Mesothelial cell of epicardium (in vitro differentiated cells): ENCODE results near the gene APLP1. TPM values are rescaled to one million over a fixed set of nuclear protein-coding genes. Genes with fewer than 3 reads are reported as not detected.
"Not testable (repeated sequence)": the region's sequence is repeated elsewhere in the genome, so short reads cannot be mapped to it uniquely, and the experiment has no call there.

ENCODE experiments used
- DNase-seq, 2 experiments: peaks; one replicate each; pipeline ENCODE4 v3.0.0; 2021; ENCODE audit warnings: low spot score in 2 of 2; ENCODE audit not compliant: unreplicated experiment in 2 of 2
- H3K27ac Mint-ChIP-seq: 2 replicates; pipeline ENCODE4 v1.8.0; 2021; ENCODE audit warnings: mixed read lengths
- H3K27me3 Mint-ChIP-seq: 2 replicates; pipeline ENCODE4 v1.8.0; 2021; ENCODE audit warnings: low read depth, mixed read lengths
- H3K36me3 Mint-ChIP-seq: 2 replicates; pipeline ENCODE4 v1.8.0; 2021; ENCODE audit warnings: mixed read lengths
- H3K4me1 Mint-ChIP-seq: 2 replicates; pipeline ENCODE4 v1.8.0; 2021; ENCODE audit warnings: mixed read lengths
- H3K4me3 Mint-ChIP-seq: 2 replicates; pipeline ENCODE4 v1.8.0; 2021; ENCODE audit warnings: mild to moderate bottlenecking, moderate library complexity, mixed read lengths
- H3K9me3 Mint-ChIP-seq: 2 replicates; pipeline ENCODE4 v1.8.0; 2021; ENCODE audit warnings: mixed read lengths
- total RNA-seq: library from RNA; stranded (reverse); gene quantifications from 3 replicates; pipeline ENCODE4 v1.2.1, GENCODE V29; 2021
- TF ChIP-seq, protein P1 (sequence below): fragments of 200-600 bp; sonication (generic); IDR thresholded peaks from one replicate; pipeline ENCODE4 v1.5.0; 2021; ENCODE audit warnings: antibody characterized with exemption; ENCODE audit not compliant: unreplicated experiment

The APLP1 gene
- total RNA-seq, 1 donor from 2014 or later, result 137 TPM

DNA sequence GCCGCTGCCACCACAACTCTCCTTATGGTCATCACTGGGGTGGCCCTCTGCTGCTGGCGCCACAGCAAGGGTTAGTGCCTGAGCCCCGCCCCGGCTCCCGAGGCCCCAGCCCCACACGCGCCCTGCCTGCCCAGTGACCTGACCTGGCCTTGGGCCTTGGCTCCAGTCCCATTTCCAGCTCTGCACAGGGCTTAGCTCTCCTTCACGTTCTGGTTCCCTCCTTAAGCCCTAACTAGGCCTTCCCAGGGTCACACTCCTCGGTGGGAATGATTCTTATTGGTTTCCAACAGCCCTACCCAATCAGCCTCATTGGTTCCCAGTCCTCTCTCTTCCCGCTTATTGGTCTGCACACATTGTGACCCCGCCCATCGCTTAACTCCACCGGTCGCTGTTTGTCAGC lies 5.8 kb upstream of the APLP1 start:
- no peak for DNase-seq
- no peaks in the 10 kb centered on the region for H3K36me3 Mint-ChIP-seq
- peaks cover 95% of the 10 kb centered on the region for H3K27me3 Mint-ChIP-seq
- H3K4me1 Mint-ChIP-seq, result peaks cover 7% of the 10 kb centered on the region
- TF ChIP-seq, protein P1, sequence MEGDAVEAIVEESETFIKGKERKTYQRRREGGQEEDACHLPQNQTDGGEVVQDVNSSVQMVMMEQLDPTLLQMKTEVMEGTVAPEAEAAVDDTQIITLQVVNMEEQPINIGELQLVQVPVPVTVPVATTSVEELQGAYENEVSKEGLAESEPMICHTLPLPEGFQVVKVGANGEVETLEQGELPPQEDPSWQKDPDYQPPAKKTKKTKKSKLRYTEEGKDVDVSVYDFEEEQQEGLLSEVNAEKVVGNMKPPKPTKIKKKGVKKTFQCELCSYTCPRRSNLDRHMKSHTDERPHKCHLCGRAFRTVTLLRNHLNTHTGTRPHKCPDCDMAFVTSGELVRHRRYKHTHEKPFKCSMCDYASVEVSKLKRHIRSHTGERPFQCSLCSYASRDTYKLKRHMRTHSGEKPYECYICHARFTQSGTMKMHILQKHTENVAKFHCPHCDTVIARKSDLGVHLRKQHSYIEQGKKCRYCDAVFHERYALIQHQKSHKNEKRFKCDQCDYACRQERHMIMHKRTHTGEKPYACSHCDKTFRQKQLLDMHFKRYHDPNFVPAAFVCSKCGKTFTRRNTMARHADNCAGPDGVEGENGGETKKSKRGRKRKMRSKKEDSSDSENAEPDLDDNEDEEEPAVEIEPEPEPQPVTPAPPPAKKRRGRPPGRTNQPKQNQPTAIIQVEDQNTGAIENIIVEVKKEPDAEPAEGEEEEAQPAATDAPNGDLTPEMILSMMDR, result no peak
- H3K4me3 Mint-ChIP-seq, result no peak overlapping the region
- H3K9me3 Mint-ChIP-seq, result no peaks in the 10 kb centered on the region
- H3K27ac Mint-ChIP-seq, result no peak overlapping the region

DNA sequence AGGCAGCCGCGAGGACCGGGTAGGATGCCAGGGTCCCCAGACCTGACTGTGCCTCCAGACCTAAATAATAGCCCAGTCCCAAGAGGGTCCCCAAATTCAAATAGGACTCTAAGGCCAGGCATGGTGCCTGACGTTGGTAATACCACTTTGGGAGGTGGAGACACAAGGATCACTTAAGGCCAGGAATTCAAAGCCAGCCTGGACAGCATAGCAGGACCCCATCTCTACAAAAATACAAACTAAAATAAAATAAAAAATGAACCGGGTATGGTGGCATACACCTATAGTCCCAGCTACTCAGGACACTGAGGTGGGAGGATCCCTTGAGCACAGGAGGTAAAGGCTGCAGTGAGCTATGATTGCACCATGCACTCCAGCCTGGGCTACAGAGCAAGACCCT lies 5.4 kb upstream of the APLP1 start:
- Mint-ChIP-seq H3K4me1 (peaks cover 10% of the 10 kb centered on the region), H3K36me3 (no peaks in the 10 kb centered on the region), H3K27me3 (peaks cover 95% of the 10 kb centered on the region), H3K27ac (no peak overlapping the region), H3K4me3 (no peak overlapping the region), H3K9me3 (no peaks in the 10 kb centered on the region)
- DNase-seq, result no peak
- TF ChIP-seq, protein P1, result no peak

DNA sequence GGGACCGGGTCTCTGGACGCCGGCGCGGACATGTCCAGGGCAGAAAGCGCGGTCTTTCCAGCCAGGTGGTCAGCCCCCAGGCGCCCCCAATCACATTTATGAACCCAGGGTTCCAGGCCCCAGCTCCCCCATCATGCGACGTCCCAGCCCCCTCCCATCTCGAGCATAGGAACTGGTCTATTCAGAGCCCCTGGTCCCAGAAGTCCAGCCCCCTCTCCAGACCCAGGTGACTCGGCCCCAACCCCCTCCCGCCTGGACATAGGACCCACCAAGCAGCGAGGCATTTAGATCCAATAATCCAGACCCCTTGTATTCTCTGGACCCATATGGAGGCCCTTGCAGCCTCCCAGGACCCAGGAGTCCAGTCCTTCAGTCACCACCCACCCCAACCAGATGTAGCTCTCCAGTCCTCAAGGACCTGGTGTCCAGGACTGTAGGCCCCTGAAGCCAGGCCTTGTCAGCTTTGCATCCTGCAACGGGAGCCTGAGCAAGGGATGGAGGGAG lies 501 bp downstream of the APLP1 start:
- no peaks in the 10 kb centered on the region for H3K9me3 Mint-ChIP-seq
- peaks cover 59% of the 10 kb centered on the region for H3K27me3 Mint-ChIP-seq
- peak overlapping the region; percentile 78 for H3K4me3 Mint-ChIP-seq
- peak overlapping the region; percentile 77 for H3K27ac Mint-ChIP-seq
- TF ChIP-seq, protein P1, result no peak
- no peak for DNase-seq
- H3K4me1 Mint-ChIP-seq, result peaks cover 16% of the 10 kb centered on the region
- H3K36me3 Mint-ChIP-seq, result peaks cover 2% of the 10 kb centered on the region

DNA sequence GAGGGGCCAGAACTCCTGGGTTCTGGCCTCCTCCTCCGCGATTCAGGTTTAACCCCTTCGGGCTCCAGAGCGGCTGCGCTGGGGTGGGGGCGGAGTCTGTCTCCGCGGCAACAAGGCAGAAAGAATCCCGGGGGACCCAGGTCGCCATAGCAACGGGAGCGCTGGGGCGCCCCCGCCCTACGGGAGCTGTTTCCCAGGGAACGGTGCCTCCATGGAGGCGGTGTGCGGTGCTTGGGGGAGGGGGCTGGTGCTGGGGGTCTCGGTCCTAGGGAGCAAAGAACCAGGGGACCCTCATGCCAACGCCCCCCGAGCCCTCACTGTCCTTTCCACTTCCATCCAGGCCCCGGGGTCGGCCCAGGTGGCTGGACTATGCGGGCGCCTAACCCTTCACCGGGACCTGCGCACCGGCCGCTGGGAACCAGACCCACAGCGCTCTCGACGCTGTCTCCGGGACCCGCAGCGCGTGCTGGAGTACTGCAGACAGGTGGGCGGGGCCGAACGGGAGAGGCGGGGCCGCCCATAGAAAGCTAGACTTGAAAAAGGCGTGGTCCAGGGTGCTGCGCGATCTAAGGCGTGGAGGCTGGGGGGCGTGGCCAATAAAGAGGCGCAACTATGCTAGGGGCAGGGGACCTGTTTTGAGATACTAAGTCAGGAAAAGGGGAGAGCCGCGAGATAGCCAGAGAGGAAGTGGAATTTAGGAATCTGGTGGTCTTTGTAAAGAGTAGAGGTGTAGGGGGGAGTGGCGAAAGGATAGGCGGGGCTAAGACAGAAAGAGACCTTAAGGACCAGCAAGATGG lies 1.2 kb downstream of the APLP1 start:
- TF ChIP-seq, protein P1, result no peak
- DNase-seq, result peak; percentile 72 to 85

DNA sequence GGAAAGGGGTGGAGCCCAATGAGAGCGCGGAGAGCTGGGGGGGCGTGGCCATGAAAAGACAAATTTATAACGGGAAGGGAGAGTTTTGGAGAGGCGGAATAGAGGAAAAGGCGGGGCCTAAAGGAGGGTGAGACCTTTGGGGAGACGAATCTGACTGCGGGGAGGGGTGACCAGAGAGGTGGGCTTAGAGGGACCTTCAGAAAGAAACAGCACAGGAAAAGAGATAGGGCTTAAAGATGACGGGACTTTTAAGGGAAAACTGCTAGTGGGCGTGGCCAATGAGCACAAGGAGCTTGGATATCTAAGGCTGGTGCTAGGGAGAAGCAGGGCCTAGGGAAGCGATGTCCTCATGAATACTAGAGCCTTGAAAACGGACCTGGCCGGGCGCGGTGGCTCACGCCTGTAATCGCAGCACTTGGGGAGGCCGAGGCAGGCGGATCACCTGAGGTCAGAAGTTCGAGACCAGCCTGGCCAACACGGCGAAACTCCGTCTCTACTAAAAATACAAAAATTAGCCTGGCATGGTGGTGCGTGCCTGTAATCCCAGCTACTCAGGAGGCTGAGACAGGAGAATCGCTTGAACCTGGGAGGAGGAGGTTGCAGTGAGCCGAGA lies 1.9 kb downstream of the APLP1 start:
- not testable (repeated sequence) for DNase-seq, H3K27ac Mint-ChIP-seq, H3K9me3 Mint-ChIP-seq, H3K36me3 Mint-ChIP-seq
- H3K4me1 Mint-ChIP-seq, result peaks cover 16% of the 10 kb centered on the region
- H3K27me3 Mint-ChIP-seq, result peaks cover 46% of the 10 kb centered on the region
- H3K4me3 Mint-ChIP-seq, result peak overlapping the region; percentile 78

More for the DNA sequence above, 1.2 kb downstream of the APLP1 start:
- Mint-ChIP-seq H3K36me3 (peaks cover 5% of the 10 kb centered on the region), H3K9me3 (no peaks in the 10 kb centered on the region), H3K27ac (peak overlapping the region; percentile 77), H3K4me1 (peaks cover 16% of the 10 kb centered on the region), H3K27me3 (peaks cover 53% of the 10 kb centered on the region), H3K4me3 (peak overlapping the region; percentile 78)

DNA sequence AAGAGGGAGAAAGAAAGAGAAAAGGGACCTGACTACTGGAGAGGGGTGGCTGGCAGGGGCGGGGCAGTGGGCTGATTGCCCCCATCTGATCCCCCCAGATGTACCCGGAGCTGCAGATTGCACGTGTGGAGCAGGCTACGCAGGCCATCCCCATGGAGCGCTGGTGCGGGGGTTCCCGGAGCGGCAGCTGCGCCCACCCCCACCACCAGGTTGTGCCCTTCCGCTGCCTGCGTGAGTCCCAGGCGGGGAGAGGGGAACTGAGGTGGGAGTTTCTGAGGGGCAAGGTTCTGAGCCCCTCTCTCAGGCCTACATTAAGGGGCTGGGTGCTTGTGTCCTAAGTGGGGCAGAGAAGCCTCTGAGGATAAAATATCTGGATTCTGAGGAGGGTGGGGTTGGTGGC lies 2.4 kb downstream of the APLP1 start:
- H3K36me3 Mint-ChIP-seq, result peaks cover 5% of the 10 kb centered on the region
- no peak for DNase-seq
- H3K4me1 Mint-ChIP-seq, result peaks cover 16% of the 10 kb centered on the region
- H3K9me3 Mint-ChIP-seq, result no peaks in the 10 kb centered on the region
- no peak overlapping the region for H3K27ac Mint-ChIP-seq
- H3K4me3 Mint-ChIP-seq, result no peak overlapping the region
- peaks cover 40% of the 10 kb centered on the region for H3K27me3 Mint-ChIP-seq
- TF ChIP-seq, protein P1, result no peak
